CD4-positive, CD25-positive, alpha-beta regulatory T cell (primary cell): ENCODE data around the gene XPOT. TPM values are rescaled to one million over a fixed set of nuclear protein-coding genes. Genes with fewer than 3 reads are reported as not detected.
"Not testable (repeated sequence)": the region's sequence is repeated elsewhere in the genome, so short reads cannot be mapped to it uniquely, and the experiment has no call there.

ENCODE experiments used
- ATAC-seq, 2 donors: fragments of 150-1000 bp; cut with Tn5 transposase; one replicate each; pipeline ENCODE4 v1.10.0; 2021; ENCODE audit warnings: low read depth in 2 of 2, moderate number of reproducible peaks in 2 of 2, moderate library complexity in 1 of 2
- DNase-seq, 3 donors: peaks; one replicate each; pipeline versions ENCODE4 v3.0.0 to v3.0.0-alpha.2; 2012 to 2022; ENCODE audit warnings: mixed read lengths in 1 of 3
- H3K27ac ChIP-seq: one replicate; pipeline ENCODE4 v1.7.0; 2013; ENCODE audit warnings: mild to moderate bottlenecking, low read length; ENCODE audit not compliant: insufficient read depth, poor library complexity, severe bottlenecking
- H3K27me3 ChIP-seq: one replicate; pipeline ENCODE4 v1.7.0; 2013; ENCODE audit warnings: low read length; ENCODE audit not compliant: control insufficient read depth, insufficient read depth
- H3K36me3 ChIP-seq: one replicate; pipeline ENCODE4 v1.7.0; 2013; ENCODE audit warnings: mild to moderate bottlenecking, low read length, moderate library complexity; ENCODE audit not compliant: control insufficient read depth, insufficient read depth
- H3K4me1 ChIP-seq: 2 replicates; pipeline ENCODE4 v1.7.0; 2013; ENCODE audit warnings: mild to moderate bottlenecking, low read length; ENCODE audit not compliant: insufficient read depth, control insufficient read depth, poor library complexity, severe bottlenecking
- H3K4me3 ChIP-seq: one replicate; pipeline ENCODE4 v1.7.0; 2013; ENCODE audit warnings: low read depth, mild to moderate bottlenecking, low read length, moderate library complexity
- H3K9me3 ChIP-seq, 2 experiments: 1 replicate in 1 of 2; 2 replicates in 1 of 2; pipeline ENCODE4 v1.7.0; 2013; ENCODE audit warnings: low read length in 2 of 2, mild to moderate bottlenecking in 1 of 2, moderate library complexity in 1 of 2; ENCODE audit not compliant: control insufficient read depth in 2 of 2
- H3K27ac Mint-ChIP-seq, 3 donors: one replicate each; pipeline ENCODE4 v1.8.0; 2020 to 2022; ENCODE audit warnings: mild to moderate bottlenecking in 3 of 3, mixed read lengths in 3 of 3, moderate library complexity in 2 of 3
- H3K27me3 Mint-ChIP-seq: one replicate; pipeline ENCODE4 v1.8.0; 2022; ENCODE audit warnings: mild to moderate bottlenecking, mixed read lengths
- H3K36me3 Mint-ChIP-seq: one replicate; pipeline ENCODE4 v1.8.0; 2020; ENCODE audit warnings: mixed read lengths
- H3K4me1 Mint-ChIP-seq, 4 donors: one replicate each; pipeline ENCODE4 v1.8.0; 2020 to 2022; ENCODE audit warnings: mixed read lengths in 4 of 4, mild to moderate bottlenecking in 1 of 4
- H3K4me3 Mint-ChIP-seq, 4 donors: one replicate each; pipeline ENCODE4 v1.8.0; 2020 to 2022; ENCODE audit warnings: mild to moderate bottlenecking in 4 of 4, mixed read lengths in 4 of 4, moderate library complexity in 3 of 4
- H3K9me3 Mint-ChIP-seq, 7 donors: one replicate each; pipeline ENCODE4 v1.8.0; 2020 to 2022; ENCODE audit warnings: mixed read lengths in 7 of 7, mild to moderate bottlenecking in 3 of 7, moderate library complexity in 2 of 7
- polyA plus RNA-seq, 4 donors: library from polyadenylated mRNA; unstranded; fragments of 300-500 nt; fragmentation: Illumina TruSeq; gene quantifications; one replicate each; pipeline ENCODE4 v1.2.3, GENCODE V29; 2021
- total RNA-seq: library from RNA; stranded (reverse); gene quantifications from one replicate; pipeline ENCODE4 v1.2.3, GENCODE V29; 2022

Gene XPOT, protein sequence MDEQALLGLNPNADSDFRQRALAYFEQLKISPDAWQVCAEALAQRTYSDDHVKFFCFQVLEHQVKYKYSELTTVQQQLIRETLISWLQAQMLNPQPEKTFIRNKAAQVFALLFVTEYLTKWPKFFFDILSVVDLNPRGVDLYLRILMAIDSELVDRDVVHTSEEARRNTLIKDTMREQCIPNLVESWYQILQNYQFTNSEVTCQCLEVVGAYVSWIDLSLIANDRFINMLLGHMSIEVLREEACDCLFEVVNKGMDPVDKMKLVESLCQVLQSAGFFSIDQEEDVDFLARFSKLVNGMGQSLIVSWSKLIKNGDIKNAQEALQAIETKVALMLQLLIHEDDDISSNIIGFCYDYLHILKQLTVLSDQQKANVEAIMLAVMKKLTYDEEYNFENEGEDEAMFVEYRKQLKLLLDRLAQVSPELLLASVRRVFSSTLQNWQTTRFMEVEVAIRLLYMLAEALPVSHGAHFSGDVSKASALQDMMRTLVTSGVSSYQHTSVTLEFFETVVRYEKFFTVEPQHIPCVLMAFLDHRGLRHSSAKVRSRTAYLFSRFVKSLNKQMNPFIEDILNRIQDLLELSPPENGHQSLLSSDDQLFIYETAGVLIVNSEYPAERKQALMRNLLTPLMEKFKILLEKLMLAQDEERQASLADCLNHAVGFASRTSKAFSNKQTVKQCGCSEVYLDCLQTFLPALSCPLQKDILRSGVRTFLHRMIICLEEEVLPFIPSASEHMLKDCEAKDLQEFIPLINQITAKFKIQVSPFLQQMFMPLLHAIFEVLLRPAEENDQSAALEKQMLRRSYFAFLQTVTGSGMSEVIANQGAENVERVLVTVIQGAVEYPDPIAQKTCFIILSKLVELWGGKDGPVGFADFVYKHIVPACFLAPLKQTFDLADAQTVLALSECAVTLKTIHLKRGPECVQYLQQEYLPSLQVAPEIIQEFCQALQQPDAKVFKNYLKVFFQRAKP
- total RNA-seq: 59.6 TPM
- polyA plus RNA-seq: 10 to 100 TPM; 27.7 to 43.3 (median 34.0) TPM

- H3K4me3 Mint-ChIP-seq: peak within 1 kb of the TSS; percentile 96 to 97 (median 97)
Measured at GRCh38 chr12:64403707-64404469, at the start of gene XPOT. Gene XPOT, plus strand, starts transcription at chr12:64404392. Its CDS starts 5,644 bp downstream, at chr12:64410036.

GRCh38 chr12:64356209-64356608 is 48.0 kb upstream of the XPOT start:
- not testable (repeated sequence) for H3K4me3 ChIP-seq, H3K27ac Mint-ChIP-seq, H3K9me3 ChIP-seq, DNase-seq, H3K27me3 ChIP-seq, H3K4me3 Mint-ChIP-seq, H3K36me3 Mint-ChIP-seq, H3K36me3 ChIP-seq, ATAC-seq, H3K27ac ChIP-seq, H3K4me1 ChIP-seq, H3K27me3 Mint-ChIP-seq, H3K4me1 Mint-ChIP-seq
- peaks cover 0 to 10% (median 3%) of the 10 kb centered on the region in 7 donors for H3K9me3 Mint-ChIP-seq

More at GRCh38 chr12:64403707-64404469, at the start of gene XPOT:
- H3K27ac ChIP-seq: peak within 1 kb of the TSS; percentile 85
- Mint-ChIP-seq H3K27ac (peak within 1 kb of the TSS; percentile 91 to 97 (median 92)), H3K9me3 (no peaks in the 10 kb centered on the region), H3K36me3 (no peaks in the 10 kb centered on the region), H3K27me3 (no peaks in the 10 kb centered on the region), H3K4me1 (peaks cover 11 to 60% (median 32%) of the 10 kb centered on the region in 4 donors)
- no peaks in the 10 kb centered on the region for H3K9me3 ChIP-seq
- peaks cover 16% of the 10 kb centered on the region for H3K4me1 ChIP-seq
- H3K4me3 ChIP-seq: peak within 1 kb of the TSS; percentile 89
- peak; percentile 91 to 99 (median 92) for DNase-seq
- ATAC-seq: peak; percentile 97
- no peaks in the 10 kb centered on the region for H3K36me3 ChIP-seq
- no peaks in the 10 kb centered on the region for H3K27me3 ChIP-seq

- not testable (repeated sequence) for H3K4me1 ChIP-seq, H3K27ac ChIP-seq, H3K4me1 Mint-ChIP-seq, H3K27me3 ChIP-seq, H3K4me3 Mint-ChIP-seq, H3K27ac Mint-ChIP-seq, H3K36me3 Mint-ChIP-seq, H3K4me3 ChIP-seq, H3K9me3 Mint-ChIP-seq, H3K27me3 Mint-ChIP-seq, ATAC-seq, H3K9me3 ChIP-seq, DNase-seq, H3K36me3 ChIP-seq
Measured at GRCh38 chr12:64361173-64361572, 43.0 kb upstream of the XPOT start.

DNA sequence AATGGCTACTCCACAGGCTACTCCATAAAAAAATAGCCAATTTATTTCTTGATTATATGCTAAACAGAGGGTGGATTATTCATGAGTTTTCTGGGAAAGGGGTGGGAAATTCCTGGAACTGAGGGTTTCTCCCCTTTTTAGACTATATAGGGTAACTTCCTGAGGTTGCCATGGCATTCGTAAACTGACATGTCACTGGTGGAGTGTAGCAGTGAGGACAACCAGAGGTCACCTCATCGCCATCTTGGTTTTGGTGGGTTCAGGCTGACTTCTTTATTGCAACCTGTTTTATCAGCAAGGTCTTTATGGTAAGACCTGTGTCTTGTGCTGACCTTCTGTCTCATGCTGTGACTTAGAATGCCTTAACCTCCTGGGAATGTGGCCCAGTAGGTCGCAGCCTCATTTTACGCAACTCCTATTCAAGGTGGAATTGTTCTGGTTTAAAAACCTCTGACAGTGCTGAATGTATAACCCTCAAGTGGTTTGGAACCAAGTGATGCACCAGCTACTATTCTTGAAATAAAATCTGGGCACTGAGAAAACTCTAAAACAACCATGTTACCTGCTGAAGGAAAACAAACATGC is 41.4 kb upstream of the XPOT start:
- Histone ChIP-seq H3K27me3 (no peaks in the 10 kb centered on the region), H3K9me3 (no peaks in the 10 kb centered on the region), H3K4me3 (no peak overlapping the region), H3K4me1 (no peaks in the 10 kb centered on the region), H3K36me3 (no peaks in the 10 kb centered on the region), H3K27ac (no peak overlapping the region)
- no peak overlapping the region for H3K4me3 Mint-ChIP-seq
- DNase-seq: no peak
- no peaks in the 10 kb centered on the region for H3K9me3 Mint-ChIP-seq
- no peak for ATAC-seq
- H3K36me3 Mint-ChIP-seq: no peaks in the 10 kb centered on the region
- no peaks in the 10 kb centered on the region for H3K4me1 Mint-ChIP-seq
- H3K27ac Mint-ChIP-seq: peak overlapping the region in 1 of 3 donors; percentile 20
- no peaks in the 10 kb centered on the region for H3K27me3 Mint-ChIP-seq

GRCh38 chr12:64383675-64384074 is 20.5 kb upstream of the XPOT start:
- ATAC-seq (no peak), DNase-seq (no peak)
- peak overlapping the region in 1 of 3 donors; percentile 62 for H3K27ac Mint-ChIP-seq
- peaks cover 0 to 13% (median 6%) of the 10 kb centered on the region in 7 donors for H3K9me3 Mint-ChIP-seq
- no peak overlapping the region for H3K4me3 Mint-ChIP-seq
- H3K27ac ChIP-seq: no peak overlapping the region
- H3K36me3 ChIP-seq: no peaks in the 10 kb centered on the region
- peaks cover 15% of the 10 kb centered on the region for H3K4me1 ChIP-seq
- H3K9me3 ChIP-seq: no peaks in the 10 kb centered on the region
- no peaks in the 10 kb centered on the region for H3K27me3 ChIP-seq
- H3K36me3 Mint-ChIP-seq: no peaks in the 10 kb centered on the region
- peaks cover 10 to 29% (median 23%) of the 10 kb centered on the region in 4 donors for H3K4me1 Mint-ChIP-seq
- peaks cover 5% of the 10 kb centered on the region for H3K27me3 Mint-ChIP-seq
- no peak overlapping the region for H3K4me3 ChIP-seq

GRCh38 chr12:64385019-64385418 is 19.2 kb upstream of the XPOT start:
- no peaks in the 10 kb centered on the region for H3K36me3 ChIP-seq
- peaks cover 10 to 38% (median 25%) of the 10 kb centered on the region in 4 donors for H3K4me1 Mint-ChIP-seq
- ATAC-seq (peak; percentile 37 to 60), DNase-seq (peak in 2 of 3 donors; percentile 40 to 80)
- peaks cover 0 to 12% (median 6%) of the 10 kb centered on the region in 7 donors for H3K9me3 Mint-ChIP-seq
- peaks cover 12% of the 10 kb centered on the region for H3K27me3 Mint-ChIP-seq
- H3K27ac Mint-ChIP-seq: peak overlapping the region; percentile 27 to 87 (median 47)
- peak overlapping the region; percentile 34 for H3K27ac ChIP-seq
- H3K27me3 ChIP-seq: no peaks in the 10 kb centered on the region
- peak overlapping the region; percentile 59 for H3K4me3 ChIP-seq
- no peaks in the 10 kb centered on the region for H3K9me3 ChIP-seq
- peak overlapping the region in 3 of 4 donors; percentile 9 to 46 (median 23) for H3K4me3 Mint-ChIP-seq
- no peaks in the 10 kb centered on the region for H3K36me3 Mint-ChIP-seq
- peaks cover 18% of the 10 kb centered on the region for H3K4me1 ChIP-seq

DNA sequence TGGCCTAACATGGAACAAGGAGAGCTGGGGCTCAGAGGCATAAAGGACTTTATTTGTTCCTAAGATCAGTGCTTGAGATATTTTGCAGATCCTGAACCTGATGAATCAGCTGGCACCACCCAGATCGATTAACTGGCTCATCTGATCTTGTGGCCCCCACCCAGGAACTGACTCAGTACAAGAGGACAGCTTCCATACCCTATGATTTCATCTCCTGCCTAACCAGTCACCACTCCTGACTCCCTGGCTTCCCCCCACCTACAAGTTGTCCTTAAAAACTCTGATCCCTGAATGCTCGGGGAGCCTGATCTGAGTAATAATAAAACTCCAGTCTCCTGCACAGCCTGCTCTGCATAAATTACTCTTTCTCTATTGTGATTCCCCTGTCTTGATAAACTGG is 18.7 kb upstream of the XPOT start:
- no peaks in the 10 kb centered on the region for H3K36me3 Mint-ChIP-seq
- H3K4me1 Mint-ChIP-seq: peaks cover 10 to 39% (median 25%) of the 10 kb centered on the region in 4 donors
- DNase-seq (peak in 1 of 3 donors; percentile 48), ATAC-seq (no peak)
- Histone ChIP-seq H3K9me3 (no peaks in the 10 kb centered on the region), H3K27me3 (no peaks in the 10 kb centered on the region), H3K27ac (peak overlapping the region; percentile 34), H3K4me1 (peaks cover 23% of the 10 kb centered on the region), H3K4me3 (peak overlapping the region; percentile 59), H3K36me3 (no peaks in the 10 kb centered on the region)
- peak overlapping the region; percentile 27 to 87 (median 47) for H3K27ac Mint-ChIP-seq
- peaks cover 0 to 7% (median 4%) of the 10 kb centered on the region in 7 donors for H3K9me3 Mint-ChIP-seq
- peaks cover 12% of the 10 kb centered on the region for H3K27me3 Mint-ChIP-seq
- peak overlapping the region in 3 of 4 donors; percentile 9 to 46 (median 23) for H3K4me3 Mint-ChIP-seq
